ENCODE measurements around the gene ANKRD23.
A peak's percentile ranks its signal among the peaks of the same experiment; 100 is the strongest.
"Not testable (repeated sequence)": the region's sequence is repeated elsewhere in the genome, so short reads cannot be mapped to it uniquely, and the experiment has no call there.

ANKRD23 gene

GRCh38 chr2:96819128-96819875, 24.5 kb downstream of the ANKRD23 start:
- no peak for DNase-seq (ENCODE audit: extremely low read depth in 1 of 2, low read depth in 1 of 2)

DNA sequence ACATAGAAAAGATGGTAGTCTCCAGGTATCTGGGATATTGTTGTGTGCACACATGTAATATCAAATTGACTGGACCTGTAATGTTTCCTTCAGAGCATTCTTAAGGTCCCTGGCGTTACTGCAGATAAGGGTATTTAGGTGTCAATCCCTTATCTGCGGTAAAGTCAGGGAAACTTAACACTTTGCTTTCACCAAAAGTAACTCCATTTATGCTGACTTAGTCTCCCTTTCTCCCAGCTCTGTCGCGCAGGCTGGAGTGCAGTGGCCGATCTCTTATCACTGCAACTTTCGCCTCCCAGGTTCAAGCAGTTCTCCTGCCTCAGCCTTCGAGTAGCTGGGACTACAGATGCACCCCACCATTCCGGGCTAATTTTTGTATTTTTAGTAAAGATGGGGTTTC, 25.9 kb downstream of the ANKRD23 start:
- DNase-seq (ENCODE audit: extremely low read depth in 1 of 2, low read depth in 1 of 2), result no peak

DNA sequence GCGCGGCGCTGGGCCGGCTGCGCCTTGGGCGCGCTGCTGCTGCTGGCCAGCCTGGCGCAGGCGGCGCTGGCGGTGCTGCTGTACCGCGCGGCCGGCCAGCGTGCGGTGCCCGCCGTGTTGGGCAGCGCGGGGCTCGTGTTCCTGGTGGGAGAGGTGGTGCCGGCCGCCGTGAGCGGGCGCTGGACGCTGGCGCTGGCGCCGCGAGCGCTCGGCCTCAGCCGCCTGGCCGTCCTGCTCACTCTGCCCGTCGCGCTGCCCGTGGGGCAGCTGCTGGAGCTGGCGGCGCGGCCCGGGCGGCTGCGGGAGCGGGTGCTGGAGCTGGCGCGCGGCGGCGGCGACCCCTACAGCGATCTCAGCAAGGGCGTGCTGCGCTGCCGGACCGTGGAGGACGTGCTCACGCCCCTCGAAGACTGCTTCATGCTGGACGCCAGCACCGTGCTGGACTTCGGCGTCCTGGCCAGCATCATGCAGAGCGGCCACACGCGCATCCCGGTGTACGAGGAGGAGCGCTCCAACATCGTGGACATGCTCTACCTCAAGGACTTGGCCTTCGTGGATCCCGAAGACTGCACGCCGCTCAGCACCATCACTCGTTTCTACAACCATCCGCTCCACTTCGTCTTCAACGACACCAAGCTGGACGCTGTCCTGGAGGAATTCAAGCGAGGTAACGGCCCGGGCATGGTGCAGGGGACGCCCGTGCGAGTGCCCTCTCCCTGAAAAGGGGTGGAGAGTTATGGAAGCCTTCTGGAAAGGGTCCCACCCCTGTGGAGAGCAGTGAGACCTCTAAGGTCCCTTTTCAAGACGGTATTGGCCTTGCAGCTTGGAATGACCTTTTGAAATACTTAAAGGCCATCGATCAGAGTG, 26.8 kb downstream of the ANKRD23 start:
- DNase-seq (ENCODE audit: extremely low read depth in 1 of 2, low read depth in 1 of 2), result no peak

DNA sequence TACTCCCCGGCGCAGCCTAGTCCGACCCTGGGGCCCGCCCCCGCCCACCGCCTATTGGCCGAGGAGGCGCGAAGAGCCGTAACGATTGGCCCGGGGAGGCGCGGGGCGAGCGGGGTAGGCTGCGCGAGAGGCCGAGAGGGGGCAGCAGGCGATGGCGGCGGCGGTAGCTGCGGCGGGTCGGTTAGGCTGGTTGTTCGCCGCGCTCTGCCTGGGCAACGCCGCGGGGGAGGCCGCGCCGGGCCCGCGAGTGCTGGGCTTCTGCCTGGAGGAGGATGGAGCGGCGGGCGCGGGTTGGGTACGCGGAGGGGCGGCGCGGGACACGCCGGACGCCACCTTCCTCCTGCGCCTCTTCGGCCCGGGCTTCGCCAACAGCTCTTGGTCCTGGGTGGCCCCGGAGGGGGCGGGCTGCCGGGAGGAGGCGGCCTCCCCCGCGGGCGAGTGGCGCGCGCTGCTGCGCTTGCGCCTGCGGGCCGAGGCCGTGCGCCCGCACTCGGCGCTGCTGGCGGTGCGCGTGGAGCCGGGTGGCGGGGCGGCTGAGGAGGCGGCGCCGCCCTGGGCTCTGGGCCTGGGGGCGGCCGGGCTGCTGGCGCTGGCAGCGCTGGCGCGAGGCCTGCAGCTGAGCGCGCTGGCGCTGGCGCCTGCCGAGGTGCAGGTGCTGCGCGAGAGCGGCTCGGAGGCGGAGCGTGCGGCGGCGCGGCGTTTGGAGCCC, 27.5 kb downstream of the ANKRD23 start, which contains the start of gene CNNM3:
TSS of gene CNNM3 (plus strand) at position 142 of the 709 bp plus-strand sequence. CDS start at position 152, 10 bp downstream.
- peak; percentile 84 to 96 for DNase-seq (ENCODE audit: extremely low read depth in 1 of 2, low read depth in 1 of 2)

GRCh38 chr2:96815326-96816126, 28.3 kb downstream of the ANKRD23 start:
- no peak for DNase-seq (ENCODE audit: extremely low read depth in 1 of 2, low read depth in 1 of 2)

DNA sequence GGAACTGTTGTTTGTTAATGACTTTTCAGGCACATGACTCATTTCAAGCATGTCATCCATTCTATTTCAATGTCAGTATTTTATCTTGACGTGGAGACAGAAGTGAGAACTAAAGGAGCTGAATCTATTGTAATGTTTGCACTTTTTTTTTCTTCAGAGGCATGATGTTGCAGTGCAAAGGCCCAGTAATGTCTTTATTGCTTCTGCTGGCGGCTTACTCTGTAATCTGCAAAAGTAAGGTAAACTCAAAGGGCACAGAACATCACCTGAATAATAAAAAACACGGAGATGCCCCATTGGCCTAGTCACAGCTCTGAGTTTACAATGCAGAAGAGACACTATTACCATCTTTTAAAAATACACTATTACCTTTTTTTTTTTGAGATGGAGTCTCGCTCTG, 30.2 kb downstream of the ANKRD23 start:
- no peak for DNase-seq (ENCODE audit: extremely low read depth in 1 of 2, low read depth in 1 of 2)

GRCh38 chr2:96811917-96812316, 31.9 kb downstream of the ANKRD23 start:
- no peak for DNase-seq (ENCODE audit: extremely low read depth in 1 of 2, low read depth in 1 of 2)

- DNase-seq (ENCODE audit: extremely low read depth in 1 of 2, low read depth in 1 of 2), result no peak
Measured at GRCh38 chr2:96810783-96811192, 33.0 kb downstream of the ANKRD23 start.

DNA sequence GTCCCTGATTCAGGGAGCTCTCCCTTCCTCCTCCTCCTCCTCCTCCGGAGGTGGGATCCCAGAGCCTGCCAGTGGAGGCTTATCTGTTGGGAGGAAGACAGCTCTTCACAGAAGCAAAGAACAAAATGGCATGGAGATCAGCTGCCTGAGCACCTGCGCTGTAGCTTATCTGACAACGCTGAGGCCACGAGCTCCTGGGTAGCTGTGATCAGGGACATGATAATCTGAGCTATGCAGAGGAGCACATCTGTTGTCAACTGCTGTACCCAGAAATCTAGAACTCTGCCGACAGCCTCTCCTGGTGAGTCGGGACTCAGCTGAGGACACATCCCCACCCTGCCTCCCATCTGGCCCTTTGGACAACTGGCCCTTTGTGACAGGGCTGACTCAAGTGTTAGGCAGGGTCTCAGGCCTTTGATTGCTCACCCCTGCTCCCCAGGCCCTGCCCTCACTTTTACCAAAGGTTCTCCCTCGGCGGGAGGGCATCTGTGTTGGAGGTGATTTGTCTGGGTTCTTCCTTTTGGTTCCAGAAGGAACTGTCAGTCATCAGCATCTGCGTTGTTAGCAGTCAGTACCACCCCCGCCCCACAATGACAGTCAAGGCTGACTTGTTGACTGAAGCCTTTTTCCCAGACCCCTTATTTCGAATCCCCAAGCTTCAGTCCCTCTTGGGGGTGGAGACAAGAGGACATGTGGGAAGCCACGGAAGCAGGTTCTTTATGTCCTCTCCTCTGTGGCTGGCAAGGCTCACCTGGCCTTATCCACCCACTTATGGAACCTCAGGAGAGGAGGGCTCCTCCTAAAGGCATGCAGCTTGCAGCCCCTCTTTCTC, 33.7 kb downstream of the ANKRD23 start:
- no peak for DNase-seq (ENCODE audit: extremely low read depth in 1 of 2, low read depth in 1 of 2)

DNA sequence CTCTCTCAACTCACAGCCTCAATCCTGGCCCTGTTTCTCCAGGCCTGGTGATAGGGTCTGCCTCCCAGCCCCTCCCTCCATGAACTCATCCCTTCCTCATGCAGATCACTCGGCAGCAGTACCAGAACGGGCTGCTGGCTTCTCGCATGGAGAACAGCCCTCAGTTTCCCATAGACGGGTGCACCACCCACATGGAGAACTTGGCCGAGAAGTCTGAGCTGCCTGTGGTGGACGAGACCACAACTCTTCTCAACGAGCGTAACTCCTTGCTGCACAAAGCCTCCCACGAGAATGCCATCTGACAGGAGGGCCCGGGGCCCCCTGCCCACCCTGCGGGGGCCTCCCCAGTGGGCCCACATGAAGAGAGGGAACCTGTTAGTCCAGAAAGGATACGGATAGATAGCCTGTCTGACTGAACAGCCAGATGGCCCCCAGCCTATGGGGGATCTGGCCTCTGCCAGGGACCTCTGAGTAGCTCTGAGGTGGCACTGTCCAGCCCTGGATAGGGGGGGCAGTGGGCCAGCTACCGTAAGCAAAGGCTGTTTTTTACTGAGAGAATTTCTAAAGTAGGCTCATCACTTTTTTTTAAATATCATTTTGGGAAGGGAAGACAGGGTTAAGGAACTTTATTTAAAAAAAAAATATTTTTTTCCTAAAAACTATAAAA, 34.5 kb downstream of the ANKRD23 start:
- DNase-seq (ENCODE audit: extremely low read depth in 1 of 2, low read depth in 1 of 2), result no peak

- DNase-seq (ENCODE audit: extremely low read depth in 1 of 2, low read depth in 1 of 2), result no peak
Measured at GRCh38 chr2:96808176-96808837, 35.5 kb downstream of the ANKRD23 start.

GRCh38 chr2:96807127-96807471, 36.7 kb downstream of the ANKRD23 start:
- DNase-seq (ENCODE audit: extremely low read depth in 1 of 2, low read depth in 1 of 2), result no peak

DNA sequence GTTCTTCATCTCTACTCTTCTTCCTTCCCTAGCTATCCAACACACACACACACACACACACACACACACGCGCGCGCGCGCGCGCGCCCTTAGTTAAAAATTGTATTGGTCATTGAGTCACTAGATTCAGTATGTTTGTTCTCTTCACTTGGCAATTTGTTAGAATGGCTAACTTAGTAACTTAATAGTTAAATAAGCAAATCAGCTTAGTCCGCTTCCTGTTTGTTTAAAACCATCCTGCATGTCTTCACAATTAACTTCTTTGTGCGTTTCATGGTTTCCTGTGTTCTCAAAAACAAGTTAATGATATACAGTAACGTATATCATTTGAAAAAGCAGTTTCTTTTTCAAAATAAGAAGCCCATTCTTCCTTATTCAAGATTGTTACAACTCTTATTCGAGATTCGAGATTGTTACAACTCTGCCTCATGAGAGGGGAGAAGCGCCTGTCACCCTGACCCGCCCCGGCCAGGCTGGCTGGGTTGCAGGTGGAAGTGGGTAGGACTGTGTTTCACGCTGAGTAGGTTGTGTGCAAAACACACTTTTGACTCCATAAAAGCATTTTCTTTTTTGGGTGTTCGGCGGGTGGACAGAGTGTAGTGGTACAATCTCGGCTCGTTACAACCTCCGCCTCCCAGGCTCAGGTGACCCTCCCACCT, 37.2 kb downstream of the ANKRD23 start:
- peak in 1 of 2 donors; percentile 11 for DNase-seq (ENCODE audit: extremely low read depth in 1 of 2, low read depth in 1 of 2)

DNA sequence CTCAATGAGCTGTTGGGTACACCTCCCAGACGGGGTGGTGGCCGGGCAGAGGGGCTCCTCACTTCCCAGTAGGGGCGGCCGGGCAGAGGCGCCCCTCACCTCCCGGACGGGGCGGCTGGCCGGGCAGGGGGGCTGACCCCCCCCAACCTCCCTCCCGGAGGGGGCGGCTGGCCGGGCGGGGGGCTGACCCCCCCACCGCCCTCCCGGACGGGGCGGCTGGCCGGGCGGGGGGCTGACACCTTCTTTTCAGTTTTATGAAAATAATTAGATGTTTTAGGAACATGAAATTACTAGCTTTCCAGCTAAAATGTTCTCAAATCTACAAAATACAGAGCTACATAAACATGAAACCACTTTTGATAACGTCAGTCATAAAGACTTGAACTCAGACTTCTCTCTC, 37.9 kb downstream of the ANKRD23 start:
- not testable (repeated sequence) for DNase-seq (ENCODE audit: extremely low read depth in 1 of 2, low read depth in 1 of 2)

- DNase-seq (ENCODE audit: extremely low read depth in 1 of 2, low read depth in 1 of 2), result no peak
Measured at GRCh38 chr2:96804986-96805385, 38.8 kb downstream of the ANKRD23 start.

DNA sequence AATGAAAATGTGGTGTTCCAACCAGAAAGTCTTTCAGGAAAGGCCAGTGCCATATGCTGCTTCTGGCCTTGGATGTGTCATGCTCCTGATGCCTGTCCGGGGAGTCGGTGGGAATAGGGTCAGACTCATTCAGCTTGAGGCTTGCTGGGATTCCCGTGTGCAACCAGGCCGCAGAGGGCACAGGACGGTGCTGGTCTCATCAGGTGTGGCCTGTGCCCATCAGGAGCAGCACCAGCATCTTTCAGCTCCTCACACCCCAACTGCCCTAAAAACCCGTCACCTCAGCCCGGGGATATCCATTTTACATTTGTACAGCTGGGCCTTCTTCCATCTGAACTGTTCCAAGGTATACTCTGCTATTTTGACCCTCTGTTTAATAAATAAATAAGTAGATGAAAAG, 41.1 kb downstream of the ANKRD23 start:
- DNase-seq (ENCODE audit: extremely low read depth in 1 of 2, low read depth in 1 of 2), result no peak

DNA sequence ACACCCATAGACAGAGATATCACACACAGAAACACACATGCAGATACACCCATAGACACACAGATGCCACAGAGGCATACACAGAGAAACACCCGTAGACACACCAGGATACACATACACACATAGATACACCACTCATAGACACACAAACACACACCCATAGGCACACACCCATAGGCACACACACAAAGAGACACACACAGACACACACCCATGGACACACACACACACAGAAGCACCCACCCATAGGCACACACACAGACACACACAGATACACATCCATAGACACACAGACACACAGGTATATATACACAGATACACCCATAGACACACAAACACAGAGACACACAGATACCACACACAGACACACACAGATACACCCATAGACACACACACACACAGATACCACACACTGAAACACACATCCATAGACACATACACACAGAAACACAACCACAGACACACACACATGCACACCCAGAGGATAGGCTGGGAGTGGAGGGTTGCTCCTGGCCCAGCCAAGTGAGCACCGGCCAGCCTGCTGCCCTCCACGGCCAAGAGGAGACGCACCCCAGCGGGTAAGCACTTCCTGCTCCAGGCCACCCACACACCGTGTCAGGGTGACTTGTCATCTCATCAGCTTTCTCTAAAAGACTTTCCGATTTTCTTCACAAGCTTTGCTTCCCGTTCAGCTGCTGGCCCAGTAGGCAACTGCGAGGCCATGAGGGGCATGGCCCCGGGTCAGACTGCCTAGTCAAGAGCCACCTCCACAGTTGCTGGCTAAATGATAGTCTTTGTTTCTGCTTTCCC, 41.8 kb downstream of the ANKRD23 start:
- no peak for DNase-seq (ENCODE audit: extremely low read depth in 1 of 2, low read depth in 1 of 2)

Measured in activated CD8-positive, alpha-beta memory T cell treated with anti-CD3 and anti-CD28 coated beads for 1 hour (primary cell).